ENCODE data around the gene MAMDC2. TPM values are rescaled to one million over a fixed set of nuclear protein-coding genes. Genes with fewer than 3 reads are reported as not detected.

MAMDC2 gene
- total RNA-seq, 3 donors from 2014 or later (not counting 1 experiment from before 2014, with no cell fraction given) = 0.10 to 0.32 TPM; not detected in 1

GRCh38 chr9:70092190-70092589, 48.5 kb downstream of the MAMDC2 start:
- Histone ChIP-seq H3K4me3 (ENCODE audit: low read length) (no peak overlapping the region), H3K4me1 (ENCODE audit: control insufficient read depth, insufficient read depth, low read length) (peaks cover 6% of the 10 kb centered on the region), H3K36me3 (ENCODE audit: control insufficient read depth, insufficient read depth, low read length) (no peaks in the 10 kb centered on the region), H3K27ac (ENCODE audit: low read length) (no peak overlapping the region), H3K27me3 (ENCODE audit: control insufficient read depth, insufficient read depth, low read length) (no peaks in the 10 kb centered on the region), H3K9me3 (ENCODE audit: control insufficient read depth, insufficient read depth, low read length) (no peaks in the 10 kb centered on the region)
- Mint-ChIP-seq H3K4me1 (peaks cover 7% of the 10 kb centered on the region in 2 donors), H3K4me3 (no peak overlapping the region), H3K36me3 (no peaks in the 10 kb centered on the region), H3K27ac (no peak overlapping the region), H3K9me3 (no peaks in the 10 kb centered on the region), H3K27me3 (ENCODE audit: low read depth in 2 of 2) (peaks cover 0 to 2% of the 10 kb centered on the region in 2 donors)
- TF ChIP-seq CTCF (IDR thresholded peaks at IDR 0.05) = no peak
- ATAC-seq (no peak), DNase-seq (no peak)
- intact Hi-C loops (cut with micrococcal nuclease) = no loop called here
- 89% methylated on average over 2 of the region's 2 CpGs for WGBS (ENCODE audit: insufficient coverage)

GRCh38 chr9:70093095-70093494, 49.4 kb downstream of the MAMDC2 start:
- intact Hi-C loops (cut with micrococcal nuclease) = no loop called here
- ATAC-seq (no peak), DNase-seq (no peak)
- Mint-ChIP-seq H3K27me3 (ENCODE audit: low read depth in 2 of 2) (peaks cover 0 to 2% of the 10 kb centered on the region in 2 donors), H3K36me3 (no peaks in the 10 kb centered on the region), H3K4me3 (no peak overlapping the region), H3K4me1 (peaks cover 7% of the 10 kb centered on the region in 2 donors), H3K27ac (no peak overlapping the region), H3K9me3 (no peaks in the 10 kb centered on the region)
- Histone ChIP-seq H3K27ac (ENCODE audit: low read length) (peak overlapping the region; percentile 54), H3K4me3 (ENCODE audit: low read length) (no peak overlapping the region), H3K9me3 (ENCODE audit: control insufficient read depth, insufficient read depth, low read length) (no peaks in the 10 kb centered on the region), H3K36me3 (ENCODE audit: control insufficient read depth, insufficient read depth, low read length) (no peaks in the 10 kb centered on the region), H3K4me1 (ENCODE audit: control insufficient read depth, insufficient read depth, low read length) (peaks cover 6% of the 10 kb centered on the region), H3K27me3 (ENCODE audit: control insufficient read depth, insufficient read depth, low read length) (no peaks in the 10 kb centered on the region)
- no peak for TF ChIP-seq CTCF (IDR thresholded peaks at IDR 0.05)

- WGBS (ENCODE audit: insufficient coverage) = 77% methylated on average over 1 of the region's 1 CpG
- Mint-ChIP-seq H3K9me3 (no peaks in the 10 kb centered on the region), H3K4me1 (peaks cover 7% of the 10 kb centered on the region in 2 donors)
Observed at GRCh38 chr9:70093944-70094343, 50.3 kb downstream of the MAMDC2 start.

More at GRCh38 chr9:70093944-70094343, 50.3 kb downstream of the MAMDC2 start:
- intact Hi-C loops (cut with micrococcal nuclease) = no loop called here
- H3K9me3 ChIP-seq (ENCODE audit: control insufficient read depth, insufficient read depth, low read length) = no peaks in the 10 kb centered on the region
- peak in 2 of 3 donors; percentile 78 to 83 for ATAC-seq
- Mint-ChIP-seq H3K36me3 (no peaks in the 10 kb centered on the region), H3K27ac (peak overlapping the region; percentile 21 to 28), H3K4me3 (peak overlapping the region; percentile 41), H3K27me3 (ENCODE audit: low read depth in 2 of 2) (peaks cover 0 to 2% of the 10 kb centered on the region in 2 donors)
- peaks cover 6% of the 10 kb centered on the region for H3K4me1 ChIP-seq (ENCODE audit: control insufficient read depth, insufficient read depth, low read length)
- no peak overlapping the region for H3K4me3 ChIP-seq (ENCODE audit: low read length)
- peak overlapping the region; percentile 34 for H3K27ac ChIP-seq (ENCODE audit: low read length)
- no peak for TF ChIP-seq CTCF (IDR thresholded peaks at IDR 0.05)
- no peaks in the 10 kb centered on the region for H3K27me3 ChIP-seq (ENCODE audit: control insufficient read depth, insufficient read depth, low read length)
- no peaks in the 10 kb centered on the region for H3K36me3 ChIP-seq (ENCODE audit: control insufficient read depth, insufficient read depth, low read length)
- peak in 1 of 2 donors; percentile 23 for DNase-seq

Data from natural killer cell (primary cell).